GM13977 (cell line): ENCODE results near the gene CDC42BPA.

Source experiments
- DNase-seq: peaks from one replicate; pipeline ENCODE4 v3.0.0; 2012; ENCODE audit warnings: low spot score
- in situ Hi-C: fragments of 300-500 bp; cut with MboI; formaldehyde crosslinking; loops from one replicate; pipeline ENCODE4 v1.12.0; 2022; ENCODE audit warnings: low sequenced_read_pairs, low pct_unique_long_range_greater_than_20kb, mixed read lengths, inconsistent platforms; ENCODE audit not compliant: unreplicated experiment
- TF ChIP-seq, protein P1 (sequence below): IDR thresholded peaks from 2 replicates; pipeline ENCODE4 v1.5.1; 2012; ENCODE audit warnings: mild to moderate bottlenecking, control low read depth; ENCODE audit not compliant: insufficient read depth; ENCODE audit errors: extremely low read depth, missing control alignments

Gene CDC42BPA

GRCh38 chr1:226964068-226964425 lies 354.2 kb downstream of the CDC42BPA start:
- no peak for DNase-seq
- in situ Hi-C loops = no loop called here
- TF ChIP-seq, protein P1, sequence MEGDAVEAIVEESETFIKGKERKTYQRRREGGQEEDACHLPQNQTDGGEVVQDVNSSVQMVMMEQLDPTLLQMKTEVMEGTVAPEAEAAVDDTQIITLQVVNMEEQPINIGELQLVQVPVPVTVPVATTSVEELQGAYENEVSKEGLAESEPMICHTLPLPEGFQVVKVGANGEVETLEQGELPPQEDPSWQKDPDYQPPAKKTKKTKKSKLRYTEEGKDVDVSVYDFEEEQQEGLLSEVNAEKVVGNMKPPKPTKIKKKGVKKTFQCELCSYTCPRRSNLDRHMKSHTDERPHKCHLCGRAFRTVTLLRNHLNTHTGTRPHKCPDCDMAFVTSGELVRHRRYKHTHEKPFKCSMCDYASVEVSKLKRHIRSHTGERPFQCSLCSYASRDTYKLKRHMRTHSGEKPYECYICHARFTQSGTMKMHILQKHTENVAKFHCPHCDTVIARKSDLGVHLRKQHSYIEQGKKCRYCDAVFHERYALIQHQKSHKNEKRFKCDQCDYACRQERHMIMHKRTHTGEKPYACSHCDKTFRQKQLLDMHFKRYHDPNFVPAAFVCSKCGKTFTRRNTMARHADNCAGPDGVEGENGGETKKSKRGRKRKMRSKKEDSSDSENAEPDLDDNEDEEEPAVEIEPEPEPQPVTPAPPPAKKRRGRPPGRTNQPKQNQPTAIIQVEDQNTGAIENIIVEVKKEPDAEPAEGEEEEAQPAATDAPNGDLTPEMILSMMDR = no peak

DNA sequence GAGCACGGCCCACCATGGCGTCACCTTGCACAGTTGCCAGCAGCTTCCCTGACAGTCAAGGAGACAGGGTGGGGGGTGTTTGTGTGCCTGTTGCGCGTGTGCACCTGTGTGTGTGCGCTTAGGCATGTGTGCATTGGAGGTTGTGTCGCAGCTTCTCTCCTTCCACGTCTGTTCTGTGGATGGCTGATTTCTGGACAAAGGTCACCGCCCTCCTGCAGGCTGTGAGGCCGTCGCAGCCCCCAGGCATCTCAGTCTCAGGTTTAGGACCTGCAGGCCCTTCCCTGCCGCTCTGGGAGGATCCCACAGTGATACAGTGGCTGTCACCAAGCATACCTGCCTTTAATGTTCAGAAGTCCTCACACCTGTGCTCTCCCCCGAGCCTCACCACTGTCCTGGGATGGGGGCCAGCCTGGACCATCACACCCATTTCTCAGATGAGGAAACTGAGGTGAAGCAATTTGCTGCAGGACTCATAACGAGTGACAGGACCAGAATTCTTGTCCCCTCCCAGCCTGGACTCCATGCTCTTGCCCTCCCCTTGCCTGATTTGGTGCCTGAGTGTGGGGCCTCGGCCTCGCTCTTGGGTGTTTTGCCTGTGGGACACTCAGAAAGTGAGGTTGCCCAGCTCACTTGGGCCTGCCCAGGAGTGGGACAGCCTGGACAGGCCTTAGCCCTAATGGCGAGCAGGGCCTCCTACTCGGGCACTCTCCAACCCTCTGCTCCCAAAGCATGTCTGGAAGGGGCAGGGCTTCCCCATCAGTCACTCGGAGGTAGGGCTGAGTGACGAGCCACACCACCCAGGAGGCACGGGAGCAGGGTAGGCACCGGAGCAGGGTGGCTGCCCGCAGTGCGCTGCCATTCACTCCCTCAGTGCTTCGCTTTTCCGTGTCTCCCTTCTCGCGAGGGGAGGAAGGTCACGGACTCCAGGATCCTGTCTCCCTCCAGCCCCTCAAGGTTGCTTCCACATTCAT lies 355.6 kb downstream of the CDC42BPA start:
- DNase-seq = no peak
- in situ Hi-C loops = no loop called here
- TF ChIP-seq, protein P1 = no peak

DNA sequence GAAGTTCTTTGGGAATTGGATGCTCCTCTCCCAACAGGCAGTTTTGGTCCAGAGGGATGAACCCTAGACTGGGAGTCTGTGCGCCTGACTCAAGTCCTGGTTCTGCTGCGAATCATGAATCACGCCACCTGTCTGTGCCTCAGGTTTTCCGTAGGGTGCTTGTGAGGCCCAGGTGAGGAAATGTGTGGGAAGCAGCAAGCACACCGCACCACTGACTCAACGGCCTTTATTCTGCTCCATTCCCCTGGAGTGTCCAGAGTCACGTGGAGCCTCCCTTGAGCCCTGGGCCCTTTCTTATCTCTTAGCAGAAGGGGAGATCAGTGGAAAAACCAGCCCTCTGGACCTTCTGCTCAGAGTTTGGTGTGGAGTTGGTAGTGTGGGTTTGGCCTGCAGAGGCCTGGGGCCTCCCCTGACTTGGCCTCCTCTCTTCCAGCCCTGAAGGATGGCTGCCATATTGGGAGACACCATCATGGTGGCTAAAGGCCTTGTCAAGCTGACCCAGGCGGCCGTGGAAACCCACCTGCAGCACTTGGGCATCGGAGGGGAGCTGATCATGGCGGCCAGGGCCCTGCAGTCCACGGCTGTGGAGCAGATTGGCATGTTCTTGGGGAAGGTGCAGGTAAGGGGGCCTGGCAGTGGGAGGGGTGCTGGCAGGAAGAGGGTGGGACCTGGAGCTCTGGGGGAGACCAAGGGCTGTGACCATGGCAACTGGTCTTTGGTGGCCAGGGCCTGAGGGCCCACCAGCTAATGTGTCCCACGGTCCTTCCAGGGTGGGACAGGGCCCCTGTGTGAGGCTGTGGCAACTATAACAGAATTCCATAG lies 357.1 kb downstream of the CDC42BPA start:
- no peak for DNase-seq
- TF ChIP-seq, protein P1 = no peak
- in situ Hi-C loops = no loop called here

DNA sequence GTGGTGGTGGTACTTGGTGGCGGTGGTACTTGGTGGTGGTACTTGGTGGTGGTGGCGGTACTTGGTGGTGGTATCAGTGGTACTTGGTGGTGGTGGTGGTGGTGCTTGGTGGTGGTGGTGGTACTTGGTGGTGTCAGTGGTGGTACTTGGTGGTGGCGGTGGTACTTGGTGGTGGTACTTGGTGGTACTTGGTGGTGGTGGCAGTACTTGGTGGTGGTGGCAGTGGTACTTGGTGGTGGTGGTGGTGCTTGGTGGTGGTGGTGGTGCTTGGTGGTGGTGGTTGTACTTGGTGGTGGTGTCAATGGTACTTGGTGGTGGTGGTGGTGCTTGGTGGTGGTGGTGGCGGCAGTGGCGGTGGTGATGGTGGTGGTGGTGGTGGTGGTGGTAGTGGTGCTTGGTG lies 358.0 kb downstream of the CDC42BPA start:
- no peak for DNase-seq
- TF ChIP-seq, protein P1 = no peak
- in situ Hi-C loops = no loop called here

DNA sequence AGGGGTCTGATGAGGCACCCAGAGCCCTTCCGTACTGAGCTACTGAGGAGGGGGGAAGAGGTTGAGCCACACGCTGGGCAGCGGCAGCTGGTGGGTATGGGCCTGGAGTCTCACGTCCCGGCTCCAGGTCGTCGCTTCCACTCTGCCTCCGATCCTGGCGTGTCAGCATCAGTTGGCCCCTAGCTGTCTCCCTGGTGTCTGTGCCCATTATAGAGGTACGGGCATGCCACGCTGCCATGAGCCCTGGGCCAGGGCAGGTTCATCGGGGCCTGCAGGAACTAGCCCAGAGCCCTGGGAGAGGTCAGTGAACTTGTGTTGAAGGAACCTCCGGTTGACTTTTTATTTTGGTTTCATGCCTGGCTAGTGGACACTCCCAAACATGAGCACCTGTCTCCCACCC lies 360.0 kb downstream of the CDC42BPA start:
- no peak for DNase-seq
- in situ Hi-C loops = no loop called here
- TF ChIP-seq, protein P1 = no peak

DNA sequence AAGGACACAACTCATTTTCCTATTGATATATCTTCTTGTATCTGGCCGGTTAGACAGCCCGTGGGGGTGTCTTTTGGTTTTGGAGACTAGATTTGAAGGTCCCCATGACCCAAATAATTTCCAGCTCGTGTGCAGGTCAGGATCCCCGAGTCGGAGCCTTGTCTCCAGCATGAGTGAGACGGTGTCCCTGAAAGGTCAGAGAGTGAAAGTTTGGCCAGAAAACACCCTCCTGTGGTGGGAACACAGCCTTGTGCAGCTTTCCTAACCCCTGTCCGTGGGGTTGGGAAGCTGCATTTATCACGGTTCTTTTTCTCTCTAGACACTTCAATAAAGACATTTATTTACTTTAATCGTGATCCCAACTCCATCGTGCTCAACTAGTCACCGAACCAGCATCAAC lies 360.6 kb downstream of the CDC42BPA start:
- in situ Hi-C loops = no loop called here
- TF ChIP-seq, protein P1 = no peak
- DNase-seq = no peak
